GM23248 (cell line): Measurements from ENCODE around the gene HHIPL1. TPM values are rescaled to one million over a fixed set of nuclear protein-coding genes. Genes with fewer than 3 reads are reported as not detected.

ENCODE experiments used
- DNase-seq: peaks from one replicate; pipeline ENCODE4 v3.0.0-alpha.2; 2015
- H2AFZ ChIP-seq: fragments of 200-600 bp; sonication (generic); 2 replicates; pipeline ENCODE4 v1.6.1; 2016; ENCODE audit warnings: antibody characterized with exemption
- H3F3A ChIP-seq: fragments of 200-600 bp; sonication (generic); 2 replicates; pipeline ENCODE4 v1.6.1; 2016; ENCODE audit warnings: mild to moderate bottlenecking, antibody characterized with exemption, mixed run types; ENCODE audit not compliant: insufficient read depth
- H3K27ac ChIP-seq: fragments of 200-600 bp; sonication (generic); 2 replicates; pipeline ENCODE4 v1.5.1; 2016; ENCODE audit warnings: mild to moderate bottlenecking
- H3K27me3 ChIP-seq: fragments of 200-600 bp; sonication (generic); replicated peaks from 2 replicates; pipeline ENCODE4 v1.6.1; 2016; ENCODE audit warnings: mild to moderate bottlenecking; ENCODE audit not compliant: insufficient read depth
- H3K36me3 ChIP-seq: fragments of 200-600 bp; sonication (generic); 2 replicates; pipeline ENCODE4 v1.6.1; 2016; ENCODE audit warnings: low read depth, mild to moderate bottlenecking
- H3K4me1 ChIP-seq: fragments of 200-600 bp; sonication (generic); 2 replicates; pipeline ENCODE4 v1.6.1; 2016; ENCODE audit warnings: mild to moderate bottlenecking; ENCODE audit not compliant: insufficient read depth
- H3K4me2 ChIP-seq: fragments of 200-600 bp; sonication (generic); one replicate; pipeline ENCODE4 v1.6.1; 2016; ENCODE audit warnings: mild to moderate bottlenecking; ENCODE audit not compliant: unreplicated experiment
- H3K4me3 ChIP-seq: fragments of 200-600 bp; sonication (generic); 2 replicates; pipeline ENCODE4 v1.5.1; 2016; ENCODE audit warnings: mild to moderate bottlenecking
- H3K79me2 ChIP-seq: fragments of 200-600 bp; sonication (generic); 2 replicates; pipeline ENCODE4 v1.6.1; 2016; ENCODE audit warnings: mild to moderate bottlenecking; ENCODE audit not compliant: insufficient read depth
- H3K9ac ChIP-seq: fragments of 200-600 bp; sonication (generic); 2 replicates; pipeline ENCODE4 v1.6.1; 2016; ENCODE audit warnings: mild to moderate bottlenecking
- H3K9me2 ChIP-seq: fragments of 200-600 bp; sonication (generic); 2 replicates; pipeline ENCODE4 v1.6.1; 2016; ENCODE audit warnings: mixed run types, mild to moderate bottlenecking, moderate library complexity; ENCODE audit not compliant: insufficient read depth
- H3K9me3 ChIP-seq: fragments of 200-600 bp; sonication (generic); one replicate; pipeline ENCODE4 v1.6.1; 2017; ENCODE audit warnings: low read depth
- H4K20me1 ChIP-seq: fragments of 200-600 bp; sonication (generic); 2 replicates; pipeline ENCODE4 v1.6.0; 2016; ENCODE audit not compliant: insufficient read depth
- EZH2 ChIP-seq: fragments of 200-600 bp; sonication (generic); IDR thresholded peaks from 2 replicates; pipeline ENCODE4 v1.6.1; 2018; ENCODE audit warnings: antibody characterized with exemption, mild to moderate bottlenecking; ENCODE audit not compliant: insufficient read depth, poor library complexity, severe bottlenecking
- EZH2phosphoT487 ChIP-seq: fragments of 200-600 bp; sonication (generic); IDR thresholded peaks from 2 replicates; pipeline ENCODE4 v1.6.1; 2018; ENCODE audit warnings: antibody characterized with exemption, moderate library complexity, mild to moderate bottlenecking, low read depth; ENCODE audit not compliant: insufficient read depth
- WGBS, 2 experiments: methylation state at CpG; one replicate each; pipeline ENCODE4 v1.1.6; 2015 to 2017; ENCODE audit warnings: low lambda C conversion rate in 2 of 2, low coverage in 1 of 2; ENCODE audit errors: missing lambda C conversion rate in 2 of 2; 5-methylcytosine and 5-hydroxymethylcytosine counted together
- in situ Hi-C: fragments of 300-500 bp; cut with MboI; formaldehyde crosslinking; loops from 2 replicates; pipeline ENCODE4 v1.15.0; 2020
- polyA plus RNA-seq: library from polyadenylated mRNA; unstranded; fragments of >200 nt; fragmentation: Nextera tagmentation; extraction: Ambion mirVana; gene quantifications from 2 replicates; pipeline ENCODE4 v1.2.1, GENCODE V29; 2016
- total RNA-seq: library from RNA; depleted of rRNA; stranded (reverse); fragments of >200 nt; shearing (Covaris generic); gene quantifications from 2 replicates; pipeline ENCODE4 v1.2.3, GENCODE V29; 2014

Gene HHIPL1
- total and polyA plus RNA-seq, 2 experiments from 2014 or later: 6.5 to 11.3 TPM

DNA sequence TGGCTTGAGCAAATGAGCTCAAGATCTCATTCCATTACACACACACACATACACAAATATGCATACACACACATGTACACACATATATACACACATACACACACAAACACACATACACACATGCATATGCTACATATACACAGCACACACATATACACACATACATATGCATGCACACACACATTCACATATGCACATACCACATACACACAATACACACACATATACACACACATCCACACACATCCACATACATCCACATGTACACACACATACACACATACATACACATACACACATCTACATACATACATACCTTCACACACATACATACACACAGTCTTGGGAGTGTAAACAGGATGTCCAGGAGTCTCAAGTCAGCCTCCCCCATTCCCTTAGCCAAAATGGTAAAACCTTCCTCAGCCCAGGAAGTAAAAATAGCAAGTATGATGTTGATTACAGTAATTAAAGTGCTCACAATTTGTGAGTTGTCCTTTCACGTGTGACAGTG is 12.8 kb downstream of the HHIPL1 start:
- no peak for TF ChIP-seq EZH2phosphoT487
- no peak for TF ChIP-seq EZH2
- no peaks in the 10 kb centered on the region for H3K36me3 ChIP-seq
- H3K4me3 ChIP-seq: no peak overlapping the region
- no peaks in the 10 kb centered on the region for H3K9me2 ChIP-seq
- in situ Hi-C loops: no loop called here
- no peaks in the 10 kb centered on the region for H3K79me2 ChIP-seq
- peaks cover 12% of the 10 kb centered on the region for H3K4me1 ChIP-seq
- H3K9me3 ChIP-seq: no peaks in the 10 kb centered on the region
- DNase-seq: no peak
- H2AFZ ChIP-seq: no peak overlapping the region
- no peak overlapping the region for H3K9ac ChIP-seq
- no peak overlapping the region for H3K27ac ChIP-seq
- H3K4me2 ChIP-seq: no peak overlapping the region
- peaks cover 5% of the 10 kb centered on the region; the same call in 1 of the 2 replicates for H3K27me3 ChIP-seq
- no peaks in the 10 kb centered on the region; the same call in 1 of the 2 replicates for H3F3A ChIP-seq
- H4K20me1 ChIP-seq: no peaks in the 10 kb centered on the region
- 78 to 91% methylated on average over 1 of the region's 1 CpG for WGBS, 2 experiments

DNA sequence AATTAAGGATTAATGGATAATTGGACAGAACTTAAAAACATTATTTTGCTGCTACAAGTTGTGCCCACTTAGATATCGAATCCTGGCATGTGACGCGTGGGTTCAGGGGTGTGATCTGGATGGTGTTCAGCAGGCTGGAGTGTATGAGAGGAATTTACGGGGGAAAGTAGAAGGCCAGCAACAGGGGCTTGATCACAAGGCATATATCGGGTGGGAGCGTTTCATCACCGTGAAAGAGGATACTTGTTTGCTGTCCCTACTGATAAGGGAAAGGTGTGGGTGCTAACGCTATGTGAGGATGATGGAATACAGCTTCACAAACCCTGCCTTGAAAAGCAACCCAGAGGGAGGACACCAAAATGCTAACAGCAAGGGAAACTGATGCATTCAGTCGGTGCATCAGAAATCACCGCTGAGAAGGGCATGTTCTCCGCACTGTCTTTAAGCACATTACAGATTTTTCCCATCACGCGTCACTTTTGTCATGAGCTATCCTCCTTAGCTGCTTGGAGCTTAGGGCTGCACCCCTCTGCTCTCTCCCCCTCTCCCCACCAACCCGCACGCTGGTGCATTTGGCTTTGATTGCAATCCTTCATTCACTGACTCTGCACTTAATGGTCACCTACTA is 13.4 kb downstream of the HHIPL1 start:
- in situ Hi-C loops: no loop called here

DNA sequence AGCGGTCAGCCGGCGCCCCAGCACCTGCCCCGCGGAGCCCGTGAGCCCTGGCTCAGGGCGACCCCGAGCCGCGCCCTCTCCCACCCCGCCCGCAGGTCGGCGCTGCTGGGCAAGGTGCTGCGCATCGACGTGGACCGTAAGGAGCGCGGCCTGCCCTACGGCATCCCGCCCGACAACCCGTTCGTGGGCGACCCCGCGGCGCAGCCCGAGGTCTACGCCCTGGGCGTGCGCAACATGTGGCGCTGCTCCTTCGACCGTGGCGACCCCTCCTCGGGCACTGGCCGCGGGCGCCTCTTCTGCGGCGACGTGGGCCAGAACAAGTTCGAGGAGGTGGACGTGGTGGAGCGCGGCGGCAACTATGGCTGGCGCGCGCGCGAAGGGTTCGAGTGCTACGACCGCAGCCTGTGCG is 14.4 kb downstream of the HHIPL1 start:
- no peak overlapping the region for H2AFZ ChIP-seq

More for the DNA sequence above, 13.4 kb downstream of the HHIPL1 start:
- Histone ChIP-seq H3K9me3 (no peaks in the 10 kb centered on the region), H3K4me2 (no peak overlapping the region), H4K20me1 (no peaks in the 10 kb centered on the region), H3K4me3 (no peak overlapping the region), H2AFZ (no peak overlapping the region), H3K4me1 (peaks cover 12% of the 10 kb centered on the region), H3K9ac (no peak overlapping the region), H3F3A (no peaks in the 10 kb centered on the region; the same call in 1 of the 2 replicates), H3K27me3 (peaks cover 5% of the 10 kb centered on the region; the same call in 1 of the 2 replicates), H3K9me2 (no peaks in the 10 kb centered on the region), H3K27ac (no peak overlapping the region), H3K79me2 (no peaks in the 10 kb centered on the region), H3K36me3 (no peaks in the 10 kb centered on the region)
- WGBS, 2 experiments: 90% methylated on average over 15 of the region's 15 CpGs
- TF ChIP-seq EZH2 (no peak), EZH2phosphoT487 (no peak)
- DNase-seq: no peak

DNA sequence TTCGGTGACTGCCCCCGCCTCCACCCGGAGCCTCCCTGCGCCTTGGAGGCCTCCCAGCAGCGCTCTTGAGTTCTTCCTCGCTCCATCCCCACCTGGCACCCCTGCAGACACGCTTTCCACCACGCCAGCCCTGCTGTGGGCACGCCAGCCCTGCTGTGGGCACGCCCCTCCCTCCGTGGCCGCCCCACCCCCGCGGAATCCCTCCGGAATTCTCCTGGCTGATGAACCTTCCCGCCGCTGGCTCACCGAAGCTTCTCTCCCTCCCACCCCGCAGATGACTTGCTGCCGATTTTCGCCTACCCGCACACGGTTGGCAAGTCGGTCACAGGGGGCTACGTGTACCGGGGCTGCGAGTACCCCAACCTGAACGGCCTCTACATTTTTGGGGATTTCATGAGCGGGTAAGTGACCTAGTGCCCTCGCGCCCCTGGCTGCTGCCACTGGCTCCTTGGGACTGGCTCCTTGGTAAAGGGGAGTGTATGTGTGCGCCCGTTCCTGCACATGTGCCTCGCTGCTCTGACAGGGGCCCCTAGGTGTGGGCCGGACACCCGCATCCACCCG is 15.2 kb downstream of the HHIPL1 start:
- no peaks in the 10 kb centered on the region; the same call in 1 of the 2 replicates for H3F3A ChIP-seq
- TF ChIP-seq EZH2: no peak
- TF ChIP-seq EZH2phosphoT487: no peak
- in situ Hi-C loops: no loop called here
- H3K4me3 ChIP-seq: 0 out of 2 replicates have a peak overlapping the region, but pooled peaks have one; percentile 1
- no peaks in the 10 kb centered on the region for H3K36me3 ChIP-seq
- H3K9me2 ChIP-seq: no peaks in the 10 kb centered on the region
- H2AFZ ChIP-seq: no peak overlapping the region
- H3K9me3 ChIP-seq: no peaks in the 10 kb centered on the region
- no peak overlapping the region for H3K9ac ChIP-seq
- H3K4me1 ChIP-seq: peaks cover 12% of the 10 kb centered on the region
- H4K20me1 ChIP-seq: no peaks in the 10 kb centered on the region
- no peaks in the 10 kb centered on the region for H3K79me2 ChIP-seq
- no peak overlapping the region for H3K27ac ChIP-seq
- peak overlapping the region; percentile 25 for H3K4me2 ChIP-seq
- peak; percentile 26 for DNase-seq
- peaks cover 5% of the 10 kb centered on the region; the same call in 1 of the 2 replicates for H3K27me3 ChIP-seq
- WGBS, 2 experiments: 40 to 44% methylated on average over 34 to 37 of the region's 37 CpGs

More for the DNA sequence above, 14.4 kb downstream of the HHIPL1 start:
- Histone ChIP-seq H3K4me3 (no peak overlapping the region), H3K4me1 (peaks cover 12% of the 10 kb centered on the region), H3F3A (no peaks in the 10 kb centered on the region; the same call in 1 of the 2 replicates), H3K9ac (no peak overlapping the region), H3K9me2 (no peaks in the 10 kb centered on the region), H3K27me3 (peaks cover 5% of the 10 kb centered on the region; the same call in 1 of the 2 replicates), H3K27ac (no peak overlapping the region), H3K4me2 (no peak overlapping the region), H4K20me1 (no peaks in the 10 kb centered on the region), H3K36me3 (no peaks in the 10 kb centered on the region), H3K79me2 (no peaks in the 10 kb centered on the region), H3K9me3 (no peaks in the 10 kb centered on the region)
- peak; percentile 21 for DNase-seq
- WGBS, 2 experiments: 20 to 21% methylated on average over 32 to 39 of the region's 58 CpGs
- TF ChIP-seq EZH2: no peak
- no peak for TF ChIP-seq EZH2phosphoT487
- in situ Hi-C loops: no loop called here
